ENCODE data around the gene LRRC23.
A peak's percentile ranks its signal among the peaks of the same experiment; 100 is the strongest.
"Not testable (repeated sequence)": the region's sequence is repeated elsewhere in the genome, so short reads cannot be mapped to it uniquely, and the experiment has no call there.

Gene LRRC23

GRCh38 chr12:6899427-6899826 is 5.2 kb upstream of the LRRC23 start:
- no peak overlapping the region for H3K27ac ChIP-seq
- no peak overlapping the region for H3K4me3 ChIP-seq
- no peak for TF ChIP-seq CTCF (IDR thresholded peaks at IDR 0.05)
- DNase-seq (ENCODE audit: low spot score) = no peak

GRCh38 chr12:6899837-6900519 is 4.6 kb upstream of the LRRC23 start:
- no peak overlapping the region for H3K27ac ChIP-seq
- no peak for DNase-seq (ENCODE audit: low spot score)
- no peak for TF ChIP-seq CTCF (IDR thresholded peaks at IDR 0.05)
- H3K4me3 ChIP-seq = no peak overlapping the region

- TF ChIP-seq CTCF (IDR thresholded peaks at IDR 0.05) = no peak
- Histone ChIP-seq H3K4me3 (no peak overlapping the region), H3K27ac (no peak overlapping the region)
- DNase-seq (ENCODE audit: low spot score) = no peak
Measured at GRCh38 chr12:6902448-6902847, 2.2 kb upstream of the LRRC23 start.

- no peak for DNase-seq (ENCODE audit: low spot score)
- TF ChIP-seq CTCF (IDR thresholded peaks at IDR 0.05) = no peak
- H3K27ac ChIP-seq = no peak overlapping the region
- no peak overlapping the region for H3K4me3 ChIP-seq
Measured at GRCh38 chr12:6903722-6904121, 900 bp upstream of the LRRC23 start.

- Histone ChIP-seq H3K4me3 (peak overlapping the region; percentile 85), H3K27ac (peak overlapping the region; percentile 57 to 90)
- no peak for DNase-seq (ENCODE audit: low spot score)
- no peak for TF ChIP-seq CTCF (IDR thresholded peaks at IDR 0.05)
Measured at GRCh38 chr12:6905414-6906040, 905 bp downstream of the LRRC23 start.

GRCh38 chr12:6908141-6908540 is 3.5 kb downstream of the LRRC23 start:
- not testable (repeated sequence) for H3K4me3 ChIP-seq; DNase-seq (ENCODE audit: low spot score); H3K27ac ChIP-seq

GRCh38 chr12:6909421-6910145 is 5.0 kb downstream of the LRRC23 start:
- Histone ChIP-seq H3K4me3 (no peak overlapping the region), H3K27ac (no peak overlapping the region)
- no peak for DNase-seq (ENCODE audit: low spot score)
- TF ChIP-seq CTCF (IDR thresholded peaks at IDR 0.05) = no peak
